ENCODE measurements around the gene GPR18.

GRCh38 chr13:99276706-99277105 is 18.5 kb upstream of the GPR18 start:
- TF ChIP-seq CTCF (IDR thresholded peaks at IDR 0.05; ENCODE audit: low read depth, low read length, poor library complexity, severe bottlenecking) (no peak), EZH2phosphoT487 (IDR thresholded peaks at IDR 0.05; ENCODE audit: borderline replicate concordance, low read length) (no peak)
